RWPE1 (cell line): ENCODE measurements around the gene BARX1.
"Not testable (repeated sequence)": the region's sequence is repeated elsewhere in the genome, so short reads cannot be mapped to it uniquely, and the experiment has no call there.

Source experiments
- CTCF ChIA-PET: fragments of 350-600 bp; sonication (Branson Sonifier 250); formaldehyde crosslinking; extraction: SDS; loops from one replicate; lab custom pipeline; 2021; lab: Yijun Ruan, JAX
- POLR2A ChIA-PET: fragments of 400-600 bp; formaldehyde crosslinking; extraction: SDS; loops from one replicate; lab custom pipeline; 2020; ENCODE audit warnings: antibody characterized with exemption; ENCODE audit not compliant: low non-redundant PET; lab: Yijun Ruan, JAX
- DNase-seq: peaks from one replicate; pipeline ENCODE4 v3.0.0; 2012; ENCODE audit warnings: low spot score
- H3K27ac ChIP-seq: fragments of 450-650 bp; 2 replicates; pipeline ENCODE4 v1.5.1; 2017
- TF ChIP-seq, protein P1 (sequence below): fragments of 450-650 bp; conservative IDR thresholded peaks from 2 replicates; pipeline ENCODE4 v1.5.1; 2017; ENCODE audit warnings: low read depth, mild to moderate bottlenecking

Gene BARX1

DNA sequence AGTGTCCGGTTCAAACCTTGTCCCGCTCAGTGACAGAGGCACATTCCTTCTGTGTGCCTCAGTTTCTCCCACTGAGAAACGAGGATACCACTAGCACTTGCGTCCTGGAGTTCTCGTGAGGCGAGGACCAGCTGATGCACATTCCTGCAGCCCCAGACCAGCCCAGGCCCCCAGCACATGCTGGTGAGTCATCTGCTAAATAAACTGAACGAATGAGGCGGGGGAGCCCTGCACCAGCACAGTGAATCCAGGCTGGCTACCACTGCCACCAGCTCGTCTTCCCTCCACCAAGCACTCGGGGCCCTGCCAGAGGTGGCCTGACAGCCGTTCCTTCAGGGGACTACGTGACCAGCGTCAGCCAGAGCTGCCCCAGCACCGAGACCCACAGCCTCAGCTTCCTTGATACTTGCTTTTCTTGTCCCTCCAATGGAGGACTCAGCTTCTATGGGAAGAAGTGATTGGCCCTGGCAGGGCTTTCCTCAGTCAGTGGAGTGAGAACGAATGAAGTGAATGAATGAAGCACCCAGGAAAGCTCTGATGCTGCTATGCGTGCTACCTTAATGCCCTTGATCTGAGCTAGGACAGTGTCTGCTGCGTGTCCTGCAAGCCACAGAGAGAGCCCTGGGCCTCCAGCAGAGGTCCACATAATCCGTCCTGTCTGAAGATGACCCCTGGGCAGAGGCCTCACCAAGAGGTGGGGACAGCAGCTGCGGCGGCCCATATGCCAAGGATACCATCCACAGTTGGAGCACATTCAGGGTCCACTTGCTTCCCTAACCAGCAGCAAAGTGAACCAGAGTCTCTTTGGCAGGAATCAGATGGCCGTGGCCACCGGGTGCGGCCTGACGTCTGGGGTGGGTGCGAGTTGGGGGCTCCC, 13.5 kb upstream of the BARX1 start:
- no peak overlapping the region for H3K27ac ChIP-seq
- POLR2A ChIA-PET, result no interaction called here

DNA sequence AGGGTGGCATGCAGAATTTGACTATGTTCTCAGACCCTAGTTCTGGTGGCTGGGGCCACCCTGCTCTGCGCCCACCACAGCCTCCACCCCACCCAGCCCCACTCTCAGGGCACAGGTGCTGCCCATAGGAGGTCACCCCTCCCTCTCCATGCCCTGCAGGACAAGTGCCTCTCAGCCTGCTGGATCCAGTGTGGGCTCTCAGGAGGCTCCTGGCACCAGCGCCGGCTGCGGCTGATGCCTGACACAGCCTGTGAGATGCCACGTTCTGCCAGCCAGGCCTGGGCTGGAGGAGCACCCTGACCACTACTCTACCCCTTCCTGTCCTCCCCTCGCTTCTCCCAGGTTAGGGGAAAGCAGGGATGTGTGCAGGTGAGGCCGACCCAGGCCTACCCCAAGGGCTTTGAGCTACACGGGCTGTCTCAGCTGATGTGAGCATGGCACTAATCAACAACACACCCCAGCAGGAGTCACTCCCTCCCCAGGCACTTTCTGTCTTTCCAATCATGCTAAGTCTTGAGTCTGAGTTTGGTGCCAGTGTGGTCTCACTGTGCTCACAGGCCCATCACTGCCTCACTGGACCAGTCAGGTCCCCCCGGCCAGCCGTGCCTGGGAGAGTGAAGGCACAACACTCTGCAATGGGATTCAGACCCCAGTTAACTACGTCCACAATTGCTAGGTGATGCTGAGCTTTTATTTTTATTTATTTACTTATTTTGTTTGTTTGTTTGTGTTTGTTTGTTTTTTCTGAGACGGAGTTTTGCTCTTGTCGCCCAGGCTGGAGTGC, 12.1 kb upstream of the BARX1 start:
- CTCF ChIA-PET, result no interaction called here
- TF ChIP-seq, protein P1, sequence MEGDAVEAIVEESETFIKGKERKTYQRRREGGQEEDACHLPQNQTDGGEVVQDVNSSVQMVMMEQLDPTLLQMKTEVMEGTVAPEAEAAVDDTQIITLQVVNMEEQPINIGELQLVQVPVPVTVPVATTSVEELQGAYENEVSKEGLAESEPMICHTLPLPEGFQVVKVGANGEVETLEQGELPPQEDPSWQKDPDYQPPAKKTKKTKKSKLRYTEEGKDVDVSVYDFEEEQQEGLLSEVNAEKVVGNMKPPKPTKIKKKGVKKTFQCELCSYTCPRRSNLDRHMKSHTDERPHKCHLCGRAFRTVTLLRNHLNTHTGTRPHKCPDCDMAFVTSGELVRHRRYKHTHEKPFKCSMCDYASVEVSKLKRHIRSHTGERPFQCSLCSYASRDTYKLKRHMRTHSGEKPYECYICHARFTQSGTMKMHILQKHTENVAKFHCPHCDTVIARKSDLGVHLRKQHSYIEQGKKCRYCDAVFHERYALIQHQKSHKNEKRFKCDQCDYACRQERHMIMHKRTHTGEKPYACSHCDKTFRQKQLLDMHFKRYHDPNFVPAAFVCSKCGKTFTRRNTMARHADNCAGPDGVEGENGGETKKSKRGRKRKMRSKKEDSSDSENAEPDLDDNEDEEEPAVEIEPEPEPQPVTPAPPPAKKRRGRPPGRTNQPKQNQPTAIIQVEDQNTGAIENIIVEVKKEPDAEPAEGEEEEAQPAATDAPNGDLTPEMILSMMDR, result no peak
- POLR2A ChIA-PET, result no interaction called here
- DNase-seq, result no peak
- no peak overlapping the region for H3K27ac ChIP-seq

More for the DNA sequence above, 13.5 kb upstream of the BARX1 start:
- CTCF ChIA-PET, result interaction anchor here (0.5 to 0.7 kb wide), 4 partner anchors 12 to 304 kb away, joined by 3 to 5 read pairs (median 4); no protein-coding TSS in a partner anchor
- no peak for DNase-seq
- TF ChIP-seq, protein P1, result no peak

DNA sequence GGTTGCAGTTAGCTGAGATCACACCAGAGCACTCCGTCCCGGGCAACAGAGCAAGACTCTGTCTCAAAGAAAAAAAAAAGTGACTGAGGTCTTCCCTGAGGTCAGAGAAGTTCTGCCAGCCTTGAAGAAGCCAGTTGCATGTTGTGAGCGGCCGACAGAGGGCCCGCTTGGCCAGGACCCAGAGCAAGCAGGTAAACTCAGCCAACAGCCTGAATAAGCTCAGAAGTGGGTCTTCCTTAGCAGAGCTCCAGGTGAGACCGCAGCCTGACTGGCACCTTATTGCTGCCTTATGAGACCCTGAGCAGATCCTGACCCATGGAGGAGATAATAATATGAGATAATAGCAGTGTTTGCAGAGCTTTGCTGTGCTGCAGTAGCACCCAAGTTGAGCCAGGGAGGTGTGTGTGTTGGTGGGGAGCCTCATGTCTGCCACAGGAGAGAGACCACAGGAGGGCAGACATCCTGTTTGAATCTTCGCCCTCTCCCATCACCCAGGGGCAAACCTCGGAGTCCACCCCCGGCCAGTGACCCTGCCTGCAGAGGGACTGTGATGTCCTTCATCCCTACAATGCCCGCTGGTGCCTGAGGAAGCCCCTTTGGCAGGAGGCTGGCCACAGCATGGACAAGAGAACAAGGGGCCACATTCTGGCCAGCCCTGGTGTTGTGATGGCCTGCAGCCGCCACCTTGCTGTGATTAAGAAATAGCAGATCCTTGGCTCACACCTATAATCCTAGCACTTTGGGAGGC, 10.8 kb upstream of the BARX1 start:
- ChIA-PET CTCF (interaction anchor here (0.6 to 1.1 kb wide), 8 partner anchors 11 to 563 kb away, joined by 3 to 10 read pairs (median 4); no protein-coding TSS in a partner anchor), POLR2A (no interaction called here)
- TF ChIP-seq, protein P1, result peak; percentile 37; the same call in 1 of the 2 replicates
- DNase-seq, result no peak
- no peak overlapping the region for H3K27ac ChIP-seq

DNA sequence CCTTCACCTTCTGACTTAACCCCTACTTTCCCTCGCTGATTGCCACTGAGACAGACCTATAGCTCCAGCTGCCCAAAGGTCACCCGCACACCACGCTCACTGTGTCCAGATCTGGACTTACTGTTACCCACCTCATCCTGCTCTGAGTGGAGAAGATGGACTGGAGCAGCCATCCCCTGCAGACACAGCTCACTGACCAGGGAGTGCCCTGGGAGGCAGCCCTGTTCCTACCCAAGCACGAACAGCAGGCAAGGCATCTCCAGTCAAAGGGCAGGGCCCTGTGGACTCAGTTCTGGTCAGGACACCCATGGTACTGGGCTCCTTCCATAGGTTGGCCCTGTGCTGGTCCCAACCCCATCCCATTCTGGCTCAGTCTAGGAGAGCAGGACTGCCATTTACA, 9.5 kb upstream of the BARX1 start:
- TF ChIP-seq, protein P1, result no peak
- no peak overlapping the region for H3K27ac ChIP-seq
- no peak for DNase-seq
- ChIA-PET CTCF (interaction anchor here (0.5 to 4.5 kb wide), 3 partner anchors 13 to 570 kb away, joined by 3 to 49 read pairs (median 6); no protein-coding TSS in a partner anchor), POLR2A (no interaction called here)

DNA sequence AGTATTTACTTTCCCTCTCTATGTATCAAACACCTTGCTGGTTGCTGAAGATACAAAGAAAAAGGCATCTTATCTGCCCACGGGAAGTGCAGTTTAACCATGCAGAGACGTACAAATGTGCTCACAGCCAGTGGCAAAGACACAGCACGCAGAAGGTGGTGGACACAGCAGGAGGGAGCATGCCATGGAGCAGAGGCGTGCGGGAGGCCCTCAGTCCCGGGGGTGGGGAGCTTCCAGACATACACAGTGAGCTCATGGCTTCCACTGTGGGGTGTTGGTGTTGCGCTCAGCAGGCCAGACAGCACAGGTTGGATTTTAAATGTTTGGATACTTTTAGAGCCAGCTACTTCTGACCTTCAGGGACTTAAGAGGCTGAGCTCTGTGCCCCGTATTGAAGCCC, 8.8 kb upstream of the BARX1 start:
- no peak for DNase-seq
- ChIA-PET CTCF (interaction anchor here (0.7 to 4.5 kb wide), 4 partner anchors 40 to 282 kb away, joined by 4 to 49 read pairs (median 7); no protein-coding TSS in a partner anchor), POLR2A (interaction anchor here (0.6 kb wide), 1 partner anchor 325 kb away, joined by 5 read pairs; no protein-coding TSS in a partner anchor)
- TF ChIP-seq, protein P1, result no peak
- no peak overlapping the region for H3K27ac ChIP-seq

DNA sequence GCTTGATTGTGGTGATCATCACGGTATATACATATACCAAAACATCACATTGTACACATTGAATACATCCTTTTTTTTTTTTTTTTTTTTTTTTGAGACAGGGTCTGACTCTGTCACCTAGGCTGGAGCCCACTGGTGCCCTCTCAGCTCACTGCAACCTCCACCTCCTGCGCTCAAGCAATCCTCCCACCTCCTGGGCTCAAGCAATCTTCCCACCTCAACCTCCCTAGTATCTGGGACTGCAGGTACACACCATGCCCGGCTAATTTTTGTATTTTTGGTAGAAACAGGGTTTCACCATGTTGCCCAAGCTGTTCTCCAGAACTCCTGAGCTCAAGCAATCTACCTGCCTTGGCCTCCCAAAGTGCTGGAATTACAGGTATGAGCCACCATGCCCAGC, 8.3 kb upstream of the BARX1 start:
- H3K27ac ChIP-seq, DNase-seq: not testable (repeated sequence)
- ChIA-PET POLR2A (interaction anchor here (0.6 kb wide), 1 partner anchor 324 kb away, joined by 5 read pairs; no protein-coding TSS in a partner anchor), CTCF (interaction anchor here (0.7 to 4.5 kb wide), 5 partner anchors 41 to 282 kb away, joined by 4 to 49 read pairs (median 5); no protein-coding TSS in a partner anchor)
